Upper lobe of left lung (tissue), 4 donors: Measurements from ENCODE around the gene FLYWCH2.
A peak's percentile ranks its signal among the peaks of the same experiment; 100 is the strongest.

Source experiments
- CTCF ChIP-seq, 6 experiments: fragments of 450-650 bp in 4 of 6; fragments of 200-600 bp in 2 of 6; sonication (generic) in 2 of 6; IDR thresholded peaks; one replicate each; pipeline ENCODE4 v1.5.1; 2016 to 2019; ENCODE audit warnings: antibody characterized with exemption in 6 of 6
- EP300 ChIP-seq, 4 donors: sonication (generic); formaldehyde crosslinking; IDR thresholded peaks; one replicate each; pipeline ENCODE4 v1.5.1; 2017; ENCODE audit warnings: antibody characterized with exemption in 4 of 4, control low read depth in 2 of 4
- POLR2A ChIP-seq, 4 donors: fragments of 450-650 bp; IDR thresholded peaks; one replicate each; pipeline ENCODE4 v1.5.1; 2016 to 2017; ENCODE audit warnings: antibody characterized with exemption in 4 of 4, mild to moderate bottlenecking in 2 of 4

GRCh38 chr16:2854700-2855309, 28.2 kb upstream of the FLYWCH2 start:
- no peak for TF ChIP-seq EP300 (IDR thresholded peaks at IDR 0.05)
- peak in 3 of 6 experiments; percentile 10 to 40 (median 16) for TF ChIP-seq CTCF (IDR thresholded peaks at IDR 0.05)
- no peak for TF ChIP-seq POLR2A (IDR thresholded peaks at IDR 0.05)
